Muscle layer of colon (tissue), 2 donors: ENCODE data around the gene HNRNPU.
"Not testable (repeated sequence)": the region's sequence is repeated elsewhere in the genome, so short reads cannot be mapped to it uniquely, and the experiment has no call there.

Source experiments
- H3K27ac ChIP-seq: one replicate; pipeline ENCODE4 v1.7.0; 2013; ENCODE audit warnings: low read depth, mild to moderate bottlenecking, low read length, moderate library complexity
- H3K27me3 ChIP-seq, 2 donors: one replicate each; pipeline ENCODE4 v1.7.0; 2013; ENCODE audit warnings: low read length in 2 of 2, mild to moderate bottlenecking in 2 of 2; ENCODE audit not compliant: insufficient read depth in 2 of 2, control insufficient read depth in 1 of 2
- H3K36me3 ChIP-seq: one replicate; pipeline ENCODE4 v1.7.0; 2013; ENCODE audit warnings: mild to moderate bottlenecking, low read length; ENCODE audit not compliant: insufficient read depth
- H3K4me1 ChIP-seq: one replicate; pipeline ENCODE4 v1.7.0; 2013; ENCODE audit warnings: mild to moderate bottlenecking, low read length; ENCODE audit not compliant: insufficient read depth
- H3K4me3 ChIP-seq, 2 donors: one replicate each; pipeline ENCODE4 v1.7.0; 2013; ENCODE audit warnings: low read length in 2 of 2, low read depth in 1 of 2, mild to moderate bottlenecking in 1 of 2, moderate library complexity in 1 of 2
- H3K9ac ChIP-seq: one replicate; pipeline ENCODE4 v1.7.0; 2013; ENCODE audit warnings: low read length
- H3K9me3 ChIP-seq: one replicate; pipeline ENCODE4 v1.7.0; 2013; ENCODE audit warnings: mild to moderate bottlenecking, low read length
- donor health status: abdominal sarcoma.
- donor health status: Adenocarcinoma of cecum.

Gene HNRNPU

DNA sequence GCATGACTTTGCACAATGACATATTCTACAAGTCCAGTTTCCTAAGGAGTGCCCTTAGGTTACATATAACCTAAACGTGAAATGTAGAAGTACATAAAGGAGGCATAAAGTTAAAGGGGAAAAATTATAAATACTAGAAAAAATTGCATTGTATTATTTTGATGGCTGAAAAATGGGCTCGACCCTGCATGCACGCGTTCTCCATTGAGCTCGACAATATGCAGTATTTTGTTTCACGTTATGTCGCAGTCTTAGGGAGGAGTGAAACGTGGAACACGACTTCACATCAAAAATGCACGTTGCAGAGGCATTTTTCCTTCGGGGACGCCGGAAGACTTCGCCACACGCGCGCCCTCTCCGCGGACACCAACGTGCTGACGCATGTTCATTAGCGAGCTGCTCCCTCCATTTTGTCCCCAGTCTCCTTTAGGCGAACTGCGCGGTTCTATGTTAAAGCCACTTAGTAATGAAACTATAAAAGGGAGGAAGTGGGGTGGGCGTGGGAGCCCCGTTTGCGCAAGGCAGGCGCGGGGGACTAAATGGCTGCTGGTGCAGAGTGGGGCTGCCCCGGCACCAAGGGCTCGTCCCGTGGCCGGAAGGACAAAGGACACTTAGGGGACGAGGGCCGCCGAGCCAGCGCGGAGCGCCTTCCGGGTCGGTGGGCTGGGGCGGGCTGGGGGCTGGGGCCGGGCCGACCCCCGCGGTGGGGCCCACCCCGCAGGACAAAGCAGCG, 29.6 kb downstream of the HNRNPU start:
- H3K27ac ChIP-seq: peak overlapping the region; percentile 93
- no peaks in the 10 kb centered on the region for H3K36me3 ChIP-seq
- H3K9me3 ChIP-seq: no peaks in the 10 kb centered on the region
- no peaks in the 10 kb centered on the region for H3K27me3 ChIP-seq
- H3K4me3 ChIP-seq: peak overlapping the region; percentile 53 to 73
- peak overlapping the region; percentile 85 for H3K9ac ChIP-seq
- peaks cover 18% of the 10 kb centered on the region for H3K4me1 ChIP-seq

DNA sequence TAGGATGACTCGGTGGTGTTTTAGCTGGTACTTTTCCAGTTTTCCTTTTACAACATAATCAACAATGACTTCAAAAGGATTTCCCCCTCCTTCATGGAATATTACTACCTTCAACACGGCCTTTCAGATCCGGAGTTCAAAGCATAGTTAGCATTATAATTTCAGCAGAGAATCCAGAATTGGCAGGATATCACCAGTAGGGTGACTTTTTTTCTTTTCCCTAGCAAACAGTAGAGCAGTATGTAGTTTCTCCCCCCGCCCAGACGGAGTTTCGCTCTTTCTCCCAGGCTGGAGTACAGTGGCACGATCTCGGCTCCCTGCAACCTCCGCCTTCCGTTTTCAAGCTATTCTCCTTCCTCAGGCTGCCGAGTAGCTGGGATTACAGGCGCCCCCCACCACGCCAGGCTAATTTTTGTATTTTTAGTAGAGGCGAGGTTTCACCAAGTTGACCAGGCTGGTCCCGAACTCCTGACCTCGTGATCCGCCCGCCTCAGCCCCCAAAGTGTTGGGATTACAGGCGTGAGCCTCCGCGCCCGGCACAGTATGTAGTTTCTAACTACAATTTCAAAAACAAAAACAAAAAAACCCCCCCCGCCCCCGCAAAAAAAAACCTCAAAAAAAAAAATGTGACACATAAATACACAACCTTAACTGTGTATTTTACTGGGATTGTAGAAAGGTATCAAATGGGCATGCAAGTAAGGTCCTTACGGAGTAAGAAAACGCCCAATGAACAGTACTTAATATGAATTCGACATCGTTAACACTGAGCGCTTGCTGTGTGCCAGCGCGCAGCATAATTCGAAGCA, 30.4 kb downstream of the HNRNPU start:
- peak overlapping the region; percentile 53 to 73 for H3K4me3 ChIP-seq
- H3K27me3 ChIP-seq: no peaks in the 10 kb centered on the region
- H3K27ac ChIP-seq: peak overlapping the region; percentile 93
- no peaks in the 10 kb centered on the region for H3K36me3 ChIP-seq
- no peaks in the 10 kb centered on the region for H3K9me3 ChIP-seq
- H3K9ac ChIP-seq: peak overlapping the region; percentile 85
- H3K4me1 ChIP-seq: peaks cover 18% of the 10 kb centered on the region

DNA sequence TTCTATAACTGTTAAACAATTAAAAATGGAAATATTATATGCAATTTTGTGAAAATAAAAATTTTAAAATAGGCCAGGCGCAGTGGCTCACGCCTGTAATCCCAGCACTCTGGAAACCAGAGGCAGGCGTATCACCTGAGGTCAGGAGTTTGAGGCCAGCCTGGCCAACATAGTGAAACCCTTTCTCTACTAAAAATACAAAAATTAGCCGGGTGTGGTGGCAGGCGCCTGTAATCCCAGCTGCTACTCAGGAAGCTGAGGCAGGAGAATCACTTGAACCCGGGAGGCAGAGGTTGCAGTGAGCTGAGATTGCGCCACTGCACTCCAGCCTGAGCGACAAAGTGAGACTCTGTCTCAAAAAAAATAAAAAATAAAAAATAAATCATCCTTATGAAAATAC, 31.1 kb downstream of the HNRNPU start:
- Histone ChIP-seq H3K4me3 (peak overlapping the region in 1 of 2 donors; percentile 73), H3K9ac (peak overlapping the region; percentile 85), H3K4me1 (peaks cover 17% of the 10 kb centered on the region), H3K27ac (peak overlapping the region; percentile 93)
- H3K9me3 ChIP-seq, H3K27me3 ChIP-seq, H3K36me3 ChIP-seq: not testable (repeated sequence)

DNA sequence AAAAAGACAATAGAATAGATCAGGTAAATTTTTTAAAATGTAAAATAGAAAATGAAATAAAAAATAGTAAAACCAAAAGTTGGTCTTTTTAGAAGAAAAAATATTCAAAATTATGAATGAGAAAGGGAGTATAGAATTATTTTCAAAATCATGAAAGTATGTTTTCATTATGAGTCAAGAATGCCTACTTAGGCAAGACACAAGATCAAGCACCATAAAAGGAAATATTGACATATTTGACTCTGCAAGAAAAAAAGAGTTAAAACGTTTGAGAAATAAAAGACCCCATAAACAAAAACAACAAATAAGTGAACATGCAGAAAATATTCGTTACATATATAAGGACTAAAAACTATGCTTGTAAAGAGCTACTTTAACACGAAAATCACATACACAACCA, 33.7 kb downstream of the HNRNPU start:
- Histone ChIP-seq H3K4me3 (no peak overlapping the region), H3K36me3 (no peaks in the 10 kb centered on the region), H3K9ac (no peak overlapping the region), H3K9me3 (no peaks in the 10 kb centered on the region), H3K27ac (no peak overlapping the region), H3K4me1 (no peaks in the 10 kb centered on the region), H3K27me3 (no peaks in the 10 kb centered on the region)

DNA sequence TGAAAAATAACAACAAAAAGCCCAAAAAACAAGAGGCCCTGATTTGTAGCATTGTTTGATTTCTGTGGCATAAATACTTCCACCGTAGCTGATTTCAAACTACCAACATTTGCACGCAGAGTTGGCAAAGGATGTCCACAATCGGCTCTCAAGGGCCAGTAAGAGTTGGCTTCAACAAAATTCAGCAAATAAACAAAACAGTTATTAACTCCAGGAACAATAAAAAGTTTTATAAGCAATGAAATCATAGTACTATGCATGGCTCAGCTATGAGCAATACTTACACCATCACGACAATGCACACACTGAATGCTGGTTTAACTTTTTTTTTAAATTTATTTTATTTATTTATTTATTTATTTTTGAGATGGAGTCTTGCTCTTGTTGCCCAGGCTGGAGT, 37.6 kb downstream of the HNRNPU start:
- no peak overlapping the region for H3K9ac ChIP-seq
- no peaks in the 10 kb centered on the region for H3K27me3 ChIP-seq
- no peak overlapping the region for H3K27ac ChIP-seq
- no peaks in the 10 kb centered on the region for H3K4me1 ChIP-seq
- no peak overlapping the region for H3K4me3 ChIP-seq
- H3K9me3 ChIP-seq: no peaks in the 10 kb centered on the region
- H3K36me3 ChIP-seq: no peaks in the 10 kb centered on the region

DNA sequence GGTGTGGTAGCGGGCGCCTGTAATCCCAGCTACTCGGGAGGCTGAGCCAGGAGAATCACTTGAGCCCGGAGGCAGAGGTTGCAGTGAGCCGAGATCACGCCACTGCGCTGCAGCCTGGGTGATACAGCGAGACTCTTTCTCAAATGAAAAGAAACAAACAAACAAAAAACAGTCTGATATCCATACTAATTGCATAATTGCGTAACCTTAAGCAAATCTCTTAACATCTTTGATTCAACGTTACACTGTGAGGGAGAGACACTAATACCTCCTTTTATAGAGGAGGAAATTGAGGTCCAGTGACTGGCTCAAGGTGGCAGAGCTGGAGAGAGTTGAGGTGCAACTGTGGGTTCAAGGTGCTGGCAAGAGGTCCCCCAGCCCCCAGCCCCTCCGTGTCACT, 41.5 kb downstream of the HNRNPU start:
- no peak overlapping the region for H3K9ac ChIP-seq
- no peaks in the 10 kb centered on the region for H3K36me3 ChIP-seq
- H3K4me1 ChIP-seq: no peaks in the 10 kb centered on the region
- H3K27me3 ChIP-seq: no peaks in the 10 kb centered on the region
- H3K4me3 ChIP-seq: no peak overlapping the region
- no peaks in the 10 kb centered on the region for H3K9me3 ChIP-seq
- H3K27ac ChIP-seq: no peak overlapping the region

DNA sequence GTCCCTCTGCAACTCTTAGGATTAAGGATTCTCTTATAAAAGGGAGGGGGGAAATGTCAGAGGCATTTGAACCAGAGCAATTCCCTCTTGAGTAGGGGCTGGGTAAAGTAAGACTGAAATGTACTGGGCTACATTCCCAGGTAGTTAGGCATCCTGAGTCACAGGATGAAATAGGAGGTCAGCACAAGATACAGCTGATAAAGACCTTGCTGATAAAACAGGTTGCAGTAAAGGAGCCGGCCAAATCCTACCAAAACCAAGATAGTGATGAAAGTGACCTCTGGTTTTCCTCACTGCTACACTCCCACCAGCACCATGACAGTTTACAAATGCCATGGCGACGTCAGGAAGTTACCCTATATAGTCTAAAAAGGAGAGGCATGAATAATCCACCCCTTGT, 43.2 kb downstream of the HNRNPU start:
- H3K4me1 ChIP-seq: no peaks in the 10 kb centered on the region
- no peak overlapping the region for H3K27ac ChIP-seq
- H3K9me3 ChIP-seq: no peaks in the 10 kb centered on the region
- no peaks in the 10 kb centered on the region for H3K27me3 ChIP-seq
- H3K36me3 ChIP-seq: no peaks in the 10 kb centered on the region
- no peak overlapping the region for H3K9ac ChIP-seq
- H3K4me3 ChIP-seq: no peak overlapping the region

DNA sequence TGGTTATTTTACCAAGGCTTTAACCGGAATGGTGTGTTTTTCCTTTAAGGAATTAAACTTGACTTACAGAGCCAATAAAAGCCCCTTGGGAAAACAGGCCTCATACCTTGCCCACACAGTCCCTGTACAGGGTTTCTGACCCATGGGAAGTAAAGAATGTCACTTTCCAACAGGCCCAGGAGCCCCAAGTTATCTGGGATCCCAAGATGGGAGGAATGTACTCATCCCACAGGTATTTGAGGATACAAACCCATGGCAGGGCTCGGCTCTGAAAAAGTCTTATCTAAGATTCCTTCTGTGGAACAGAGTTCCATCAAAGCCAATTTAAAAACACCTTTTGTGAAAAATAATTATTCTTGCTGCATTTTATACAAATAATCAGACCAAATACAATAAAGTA, 44.2 kb downstream of the HNRNPU start:
- H3K9ac ChIP-seq: no peak overlapping the region
- no peaks in the 10 kb centered on the region for H3K4me1 ChIP-seq
- no peaks in the 10 kb centered on the region for H3K27me3 ChIP-seq
- H3K27ac ChIP-seq: no peak overlapping the region
- H3K9me3 ChIP-seq: no peaks in the 10 kb centered on the region
- H3K36me3 ChIP-seq: no peaks in the 10 kb centered on the region
- no peak overlapping the region for H3K4me3 ChIP-seq

DNA sequence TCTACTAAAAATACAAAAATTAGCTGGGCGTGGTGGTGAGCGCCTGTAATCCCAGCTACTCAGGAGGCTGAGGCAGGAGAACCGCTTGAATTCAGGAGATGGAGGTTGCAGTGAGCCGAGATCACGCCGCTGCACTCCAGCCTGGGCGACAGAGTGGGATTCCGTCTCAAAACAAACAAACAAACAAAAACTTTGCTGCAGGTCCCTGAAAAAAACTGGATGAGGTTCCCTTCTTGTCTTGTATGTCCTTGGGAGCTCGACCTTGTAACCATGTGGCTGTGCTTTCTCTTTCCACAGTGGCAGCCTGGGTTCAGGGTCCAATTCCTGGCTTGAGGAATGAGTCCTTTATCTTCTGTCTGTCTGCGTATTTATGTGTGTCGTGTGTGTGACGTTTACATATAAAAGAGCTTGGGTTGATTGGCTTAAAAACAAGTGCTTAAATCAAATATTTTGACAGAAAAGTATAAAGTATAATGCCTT, 46.9 kb downstream of the HNRNPU start:
- H3K27ac ChIP-seq: no peak overlapping the region

DNA sequence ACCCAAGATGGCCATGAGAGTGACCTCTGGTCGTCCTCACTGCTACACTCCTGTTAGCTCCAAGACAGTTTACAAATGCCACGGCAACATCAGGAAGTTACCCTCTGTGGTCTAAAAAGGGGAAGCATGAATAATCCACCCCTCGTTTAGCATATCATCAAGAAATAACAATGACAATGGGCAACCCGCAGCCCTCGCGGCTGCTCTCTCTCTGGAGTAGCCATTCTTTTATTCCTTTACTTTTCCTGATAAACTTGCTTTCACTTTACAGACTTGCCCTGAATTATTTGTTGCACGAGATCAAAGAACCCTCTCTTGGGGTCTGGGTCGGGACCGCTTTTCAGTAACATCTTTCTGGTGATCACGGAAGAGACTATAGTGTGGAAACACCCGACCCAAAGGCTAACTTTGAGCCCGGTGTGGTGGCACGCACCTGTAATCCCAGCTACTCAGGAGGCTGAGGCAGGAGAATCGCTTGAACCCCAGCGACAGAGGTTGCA, 48.7 kb downstream of the HNRNPU start:
- Histone ChIP-seq H3K27ac (no peak overlapping the region), H3K9ac (no peak overlapping the region), H3K9me3 (no peaks in the 10 kb centered on the region), H3K27me3 (no peaks in the 10 kb centered on the region), H3K4me1 (no peaks in the 10 kb centered on the region), H3K4me3 (no peak overlapping the region), H3K36me3 (no peaks in the 10 kb centered on the region)

More for the DNA sequence above, 46.9 kb downstream of the HNRNPU start:
- Histone ChIP-seq H3K27me3 (no peaks in the 10 kb centered on the region), H3K9me3 (no peaks in the 10 kb centered on the region), H3K9ac (no peak overlapping the region), H3K36me3 (no peaks in the 10 kb centered on the region), H3K4me1 (no peaks in the 10 kb centered on the region), H3K4me3 (no peak overlapping the region)

DNA sequence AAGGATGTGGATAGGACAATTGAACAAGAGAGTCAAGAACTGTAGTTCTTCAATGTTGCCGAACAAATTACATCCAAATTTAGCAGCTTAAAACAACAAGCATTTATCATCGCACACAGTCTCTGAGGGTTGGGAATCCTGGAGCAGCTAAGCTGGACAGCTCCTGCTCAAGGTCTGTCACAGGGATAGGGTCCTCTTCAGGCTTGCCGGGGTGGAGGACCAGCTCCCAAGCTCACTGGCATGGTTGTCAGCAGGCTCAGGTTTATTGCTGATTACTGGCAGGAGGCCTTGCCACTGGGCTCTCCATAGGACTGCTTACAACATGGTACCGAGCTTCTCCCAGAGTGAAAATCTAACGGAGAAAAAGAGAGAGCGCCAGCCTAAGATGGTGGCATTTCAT, 51.0 kb downstream of the HNRNPU start:
- Histone ChIP-seq H3K9me3 (no peaks in the 10 kb centered on the region), H3K27me3 (no peaks in the 10 kb centered on the region)

More for the DNA sequence above, 51.0 kb downstream of the HNRNPU start:
- Histone ChIP-seq H3K9ac (no peak overlapping the region), H3K36me3 (no peaks in the 10 kb centered on the region), H3K4me3 (no peak overlapping the region), H3K27ac (no peak overlapping the region), H3K4me1 (no peaks in the 10 kb centered on the region)
